Liver (tissue), 9 donors: ENCODE data around the gene AHSA1. TPM values are rescaled to one million over a fixed set of nuclear protein-coding genes. Genes with fewer than 3 reads are reported as not detected.

Experiments
- DNase-seq: peaks from one replicate; pipeline ENCODE4 v3.0.0-alpha.2; 2017; ENCODE audit warnings: low spot score
- H3K27ac ChIP-seq, 2 donors: one replicate each; pipeline ENCODE4 v1.7.0; 2013; ENCODE audit warnings: inconsistent platforms in 2 of 2, low read length in 2 of 2, control low read depth in 1 of 2, low read depth in 1 of 2, mild to moderate bottlenecking in 1 of 2
- H3K27me3 ChIP-seq, 4 donors: one replicate each; pipeline versions ENCODE4 v1.6.1 to v1.7.0; 2013; ENCODE audit warnings: low read length in 3 of 4, inconsistent platforms in 1 of 4, mild to moderate bottlenecking in 1 of 4, moderate library complexity in 1 of 4; ENCODE audit not compliant: control insufficient read depth in 4 of 4, insufficient read depth in 4 of 4
- H3K36me3 ChIP-seq, 4 donors: one replicate each; pipeline versions ENCODE4 v1.6.1 to v1.7.0; 2013; ENCODE audit warnings: low read length in 3 of 4, mild to moderate bottlenecking in 3 of 4, low read depth in 1 of 4, moderate library complexity in 1 of 4; ENCODE audit not compliant: control insufficient read depth in 4 of 4, insufficient read depth in 3 of 4
- H3K4me1 ChIP-seq, 4 donors: one replicate each; pipeline versions ENCODE4 v1.6.1 to v1.7.0; 2013; ENCODE audit warnings: low read length in 3 of 4, mild to moderate bottlenecking in 3 of 4, moderate library complexity in 1 of 4; ENCODE audit not compliant: control insufficient read depth in 4 of 4, insufficient read depth in 4 of 4
- H3K4me3 ChIP-seq, 3 donors: one replicate each; pipeline versions ENCODE4 v1.6.1 to v1.7.0; 2013; ENCODE audit warnings: low read length in 3 of 3, control low read depth in 1 of 3, low read depth in 1 of 3, mild to moderate bottlenecking in 1 of 3
- H3K9ac ChIP-seq, 2 donors: one replicate each; pipeline ENCODE4 v1.7.0; 2013; ENCODE audit warnings: low read length in 2 of 2, mild to moderate bottlenecking in 2 of 2, moderate library complexity in 2 of 2, control low read depth in 1 of 2, low read depth in 1 of 2
- H3K9me3 ChIP-seq, 4 donors: one replicate each; pipeline versions ENCODE4 v1.6.1 to v1.7.0; 2013; ENCODE audit warnings: low read length in 3 of 4; ENCODE audit not compliant: control insufficient read depth in 4 of 4
- EGR1 ChIP-seq, 2 donors: IDR thresholded peaks; 2 replicates each; pipeline ENCODE4 v1.6.1; 2016 to 2018; ENCODE audit warnings: antibody characterized with exemption in 2 of 2, low read depth in 2 of 2
- FOXA1 ChIP-seq: IDR thresholded peaks from 2 replicates; pipeline ENCODE4 v1.6.1; 2016; ENCODE audit warnings: antibody characterized with exemption
- FOXA2 ChIP-seq: IDR thresholded peaks from 2 replicates; pipeline ENCODE4 v1.6.1; 2016; ENCODE audit warnings: antibody characterized with exemption
- GABPA ChIP-seq, 2 donors: IDR thresholded peaks in 1 of 2; conservative IDR thresholded peaks in 1 of 2; 2 replicates each; pipeline ENCODE4 v1.6.1; 2016; ENCODE audit warnings: antibody characterized with exemption in 2 of 2, mild to moderate bottlenecking in 1 of 2, moderate library complexity in 1 of 2
- HNF4A ChIP-seq, 2 donors: conservative IDR thresholded peaks; 2 replicates each; pipeline ENCODE4 v1.6.1; 2016; ENCODE audit warnings: antibody characterized with exemption in 2 of 2, mild to moderate bottlenecking in 2 of 2
- HNF4G ChIP-seq: IDR thresholded peaks from 2 replicates; pipeline ENCODE4 v1.6.1; 2016; ENCODE audit warnings: antibody characterized with exemption
- JUND ChIP-seq, 2 donors: IDR thresholded peaks; 2 replicates each; pipeline ENCODE4 v1.6.1; 2016; ENCODE audit warnings: antibody characterized with exemption in 2 of 2
- NR2F2 ChIP-seq: IDR thresholded peaks from 2 replicates; pipeline ENCODE4 v1.6.1; 2016; ENCODE audit warnings: antibody characterized with exemption
- RAD21 ChIP-seq, 2 donors: IDR thresholded peaks; 2 replicates each; pipeline ENCODE4 v1.6.1; 2016; ENCODE audit warnings: antibody characterized with exemption in 2 of 2, mild to moderate bottlenecking in 2 of 2
- RXRA ChIP-seq, 2 donors: IDR thresholded peaks; 2 replicates each; pipeline ENCODE4 v1.6.1; 2017 to 2018; ENCODE audit warnings: antibody characterized with exemption in 2 of 2, mild to moderate bottlenecking in 1 of 2
- SP1 ChIP-seq: IDR thresholded peaks from 2 replicates; pipeline ENCODE4 v1.6.1; 2018; ENCODE audit warnings: antibody characterized with exemption, mild to moderate bottlenecking
- TAF1 ChIP-seq: conservative IDR thresholded peaks from 2 replicates; pipeline ENCODE4 v1.6.1; 2016; ENCODE audit warnings: antibody characterized with exemption, mild to moderate bottlenecking
- YY1 ChIP-seq: IDR thresholded peaks from 2 replicates; pipeline ENCODE4 v1.6.1; 2016; ENCODE audit warnings: antibody characterized with exemption, mild to moderate bottlenecking
- WGBS: extraction: QIAGEN DNeasy Blood & Tissue Kit; methylation state at CpG from one replicate; pipeline ENCODE4 v1.1.7; 2013; 5-methylcytosine and 5-hydroxymethylcytosine counted together
- polyA plus RNA-seq, 2 donors: library from polyadenylated mRNA; stranded (reverse) in 1 of 2; unstranded in 1 of 2; fragments of 200-250 nt in 1 of 2; fragments of >200 nt in 1 of 2; fragmentation: Nextera tagmentation in 1 of 2; extraction: Ambion mirVana in 1 of 2; gene quantifications; one replicate each; pipeline versions ENCODE4 v1.2.1 to v1.2.3, GENCODE V29; 2013 to 2015
- total RNA-seq, 2 donors: library from RNA; depleted of rRNA; stranded (reverse); fragments of >200 nt; gene quantifications; one replicate each; pipeline ENCODE4 v1.2.3, GENCODE V29; 2014
- TF ChIP-seq, protein P1 (sequence below): fragments of 150-350 bp; IDR thresholded peaks from 2 replicates; pipeline ENCODE4 v1.5.1; 2017; ENCODE audit warnings: improper control_type of control experiment, low read depth, low read length; ENCODE audit not compliant: missing input control
- TF ChIP-seq, protein P2 (sequence below): IDR thresholded peaks from 2 replicates; pipeline ENCODE4 v1.6.1; 2016; ENCODE audit warnings: antibody characterized with exemption
- TF ChIP-seq, protein P3 (sequence below): IDR thresholded peaks from 2 replicates; pipeline ENCODE4 v1.6.1; 2016; ENCODE audit warnings: antibody characterized with exemption
- TF ChIP-seq, protein P4 (sequence below): IDR thresholded peaks from 2 replicates; pipeline ENCODE4 v1.6.1; 2016; ENCODE audit warnings: antibody characterized with exemption, mild to moderate bottlenecking
- TF ChIP-seq, protein P5 (sequence below): IDR thresholded peaks from 2 replicates; pipeline ENCODE4 v1.6.1; 2016; ENCODE audit warnings: antibody characterized with exemption
- donor health status: healthy.
- donor health status: healthy.
- donor health status: healthy.
- donor health status: healthy.
- donor health status: healthy.

AHSA1 gene
- total and polyA plus RNA-seq, 4 donors, result 45.8 to 80.7 (median 50.9) TPM

DNA sequence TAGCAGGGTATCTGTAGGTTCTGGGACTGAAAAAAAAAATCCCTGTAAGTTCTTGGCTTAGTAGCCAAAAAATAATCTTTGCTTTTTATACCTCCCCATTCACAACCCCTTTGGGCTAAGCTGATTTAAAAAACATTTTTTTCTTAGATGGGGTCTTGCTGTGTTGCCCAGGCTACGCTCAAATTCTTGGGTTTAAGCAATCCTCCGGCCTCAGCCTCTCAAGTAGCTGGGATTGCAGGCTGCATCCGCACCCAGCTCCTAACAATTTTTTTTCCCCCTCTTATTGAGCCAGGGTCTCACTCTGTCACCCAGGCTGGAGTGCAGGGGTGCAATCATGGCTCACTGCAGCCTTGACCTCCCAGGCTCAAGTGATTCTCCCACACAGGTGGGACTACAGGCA lies 49.9 kb downstream of the AHSA1 start:
- H3K4me3 ChIP-seq, result no peak overlapping the region
- peaks cover 0 to 4% (median 0%) of the 10 kb centered on the region in 4 donors for H3K9me3 ChIP-seq
- WGBS, result 99% methylated on average over 3 of the region's 3 CpGs
- H3K9ac ChIP-seq, result no peak overlapping the region
- peaks cover 0 to 17% (median 14%) of the 10 kb centered on the region in 4 donors for H3K36me3 ChIP-seq
- H3K4me1 ChIP-seq, result no peaks in the 10 kb centered on the region
- no peak overlapping the region for H3K27ac ChIP-seq
- no peak for DNase-seq
- H3K27me3 ChIP-seq, result no peaks in the 10 kb centered on the region
- TF ChIP-seq, protein P1, sequence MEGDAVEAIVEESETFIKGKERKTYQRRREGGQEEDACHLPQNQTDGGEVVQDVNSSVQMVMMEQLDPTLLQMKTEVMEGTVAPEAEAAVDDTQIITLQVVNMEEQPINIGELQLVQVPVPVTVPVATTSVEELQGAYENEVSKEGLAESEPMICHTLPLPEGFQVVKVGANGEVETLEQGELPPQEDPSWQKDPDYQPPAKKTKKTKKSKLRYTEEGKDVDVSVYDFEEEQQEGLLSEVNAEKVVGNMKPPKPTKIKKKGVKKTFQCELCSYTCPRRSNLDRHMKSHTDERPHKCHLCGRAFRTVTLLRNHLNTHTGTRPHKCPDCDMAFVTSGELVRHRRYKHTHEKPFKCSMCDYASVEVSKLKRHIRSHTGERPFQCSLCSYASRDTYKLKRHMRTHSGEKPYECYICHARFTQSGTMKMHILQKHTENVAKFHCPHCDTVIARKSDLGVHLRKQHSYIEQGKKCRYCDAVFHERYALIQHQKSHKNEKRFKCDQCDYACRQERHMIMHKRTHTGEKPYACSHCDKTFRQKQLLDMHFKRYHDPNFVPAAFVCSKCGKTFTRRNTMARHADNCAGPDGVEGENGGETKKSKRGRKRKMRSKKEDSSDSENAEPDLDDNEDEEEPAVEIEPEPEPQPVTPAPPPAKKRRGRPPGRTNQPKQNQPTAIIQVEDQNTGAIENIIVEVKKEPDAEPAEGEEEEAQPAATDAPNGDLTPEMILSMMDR, result no peak
- TF ChIP-seq, protein P2, sequence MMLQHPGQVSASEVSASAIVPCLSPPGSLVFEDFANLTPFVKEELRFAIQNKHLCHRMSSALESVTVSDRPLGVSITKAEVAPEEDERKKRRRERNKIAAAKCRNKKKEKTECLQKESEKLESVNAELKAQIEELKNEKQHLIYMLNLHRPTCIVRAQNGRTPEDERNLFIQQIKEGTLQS, result no peak
- TF ChIP-seq HNF4G (no peak), JUND (IDR thresholded peaks at IDR 0.05) (no peak), FOXA1 (no peak), EGR1 (IDR thresholded peaks at IDR 0.05; ENCODE audit: low read depth in 2 of 2) (no peak), HNF4A (conservative IDR thresholded peaks at IDR 0.05) (no peak), SP1 (no peak), TAF1 (no peak), RXRA (IDR thresholded peaks at IDR 0.05) (no peak), GABPA (IDR thresholded peaks at IDR 0.05 in 1 of 2, conservative IDR thresholded peaks at IDR 0.05 in 1 of 2) (no peak), RAD21 (IDR thresholded peaks at IDR 0.05) (no peak), NR2F2 (no peak), YY1 (no peak), FOXA2 (no peak)
- TF ChIP-seq, protein P3, sequence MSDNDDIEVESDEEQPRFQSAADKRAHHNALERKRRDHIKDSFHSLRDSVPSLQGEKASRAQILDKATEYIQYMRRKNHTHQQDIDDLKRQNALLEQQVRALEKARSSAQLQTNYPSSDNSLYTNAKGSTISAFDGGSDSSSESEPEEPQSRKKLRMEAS, result no peak
- TF ChIP-seq, protein P4, sequence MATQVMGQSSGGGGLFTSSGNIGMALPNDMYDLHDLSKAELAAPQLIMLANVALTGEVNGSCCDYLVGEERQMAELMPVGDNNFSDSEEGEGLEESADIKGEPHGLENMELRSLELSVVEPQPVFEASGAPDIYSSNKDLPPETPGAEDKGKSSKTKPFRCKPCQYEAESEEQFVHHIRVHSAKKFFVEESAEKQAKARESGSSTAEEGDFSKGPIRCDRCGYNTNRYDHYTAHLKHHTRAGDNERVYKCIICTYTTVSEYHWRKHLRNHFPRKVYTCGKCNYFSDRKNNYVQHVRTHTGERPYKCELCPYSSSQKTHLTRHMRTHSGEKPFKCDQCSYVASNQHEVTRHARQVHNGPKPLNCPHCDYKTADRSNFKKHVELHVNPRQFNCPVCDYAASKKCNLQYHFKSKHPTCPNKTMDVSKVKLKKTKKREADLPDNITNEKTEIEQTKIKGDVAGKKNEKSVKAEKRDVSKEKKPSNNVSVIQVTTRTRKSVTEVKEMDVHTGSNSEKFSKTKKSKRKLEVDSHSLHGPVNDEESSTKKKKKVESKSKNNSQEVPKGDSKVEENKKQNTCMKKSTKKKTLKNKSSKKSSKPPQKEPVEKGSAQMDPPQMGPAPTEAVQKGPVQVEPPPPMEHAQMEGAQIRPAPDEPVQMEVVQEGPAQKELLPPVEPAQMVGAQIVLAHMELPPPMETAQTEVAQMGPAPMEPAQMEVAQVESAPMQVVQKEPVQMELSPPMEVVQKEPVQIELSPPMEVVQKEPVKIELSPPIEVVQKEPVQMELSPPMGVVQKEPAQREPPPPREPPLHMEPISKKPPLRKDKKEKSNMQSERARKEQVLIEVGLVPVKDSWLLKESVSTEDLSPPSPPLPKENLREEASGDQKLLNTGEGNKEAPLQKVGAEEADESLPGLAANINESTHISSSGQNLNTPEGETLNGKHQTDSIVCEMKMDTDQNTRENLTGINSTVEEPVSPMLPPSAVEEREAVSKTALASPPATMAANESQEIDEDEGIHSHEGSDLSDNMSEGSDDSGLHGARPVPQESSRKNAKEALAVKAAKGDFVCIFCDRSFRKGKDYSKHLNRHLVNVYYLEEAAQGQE, result no peak
- TF ChIP-seq, protein P5, sequence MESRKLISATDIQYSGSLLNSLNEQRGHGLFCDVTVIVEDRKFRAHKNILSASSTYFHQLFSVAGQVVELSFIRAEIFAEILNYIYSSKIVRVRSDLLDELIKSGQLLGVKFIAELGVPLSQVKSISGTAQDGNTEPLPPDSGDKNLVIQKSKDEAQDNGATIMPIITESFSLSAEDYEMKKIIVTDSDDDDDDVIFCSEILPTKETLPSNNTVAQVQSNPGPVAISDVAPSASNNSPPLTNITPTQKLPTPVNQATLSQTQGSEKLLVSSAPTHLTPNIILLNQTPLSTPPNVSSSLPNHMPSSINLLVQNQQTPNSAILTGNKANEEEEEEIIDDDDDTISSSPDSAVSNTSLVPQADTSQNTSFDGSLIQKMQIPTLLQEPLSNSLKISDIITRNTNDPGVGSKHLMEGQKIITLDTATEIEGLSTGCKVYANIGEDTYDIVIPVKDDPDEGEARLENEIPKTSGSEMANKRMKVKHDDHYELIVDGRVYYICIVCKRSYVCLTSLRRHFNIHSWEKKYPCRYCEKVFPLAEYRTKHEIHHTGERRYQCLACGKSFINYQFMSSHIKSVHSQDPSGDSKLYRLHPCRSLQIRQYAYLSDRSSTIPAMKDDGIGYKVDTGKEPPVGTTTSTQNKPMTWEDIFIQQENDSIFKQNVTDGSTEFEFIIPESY, result no peak
